ENCODE results near the gene DPEP2. TPM values are rescaled to one million over a fixed set of nuclear protein-coding genes. Genes with fewer than 3 reads are reported as not detected.

The DPEP2 gene
- total RNA-seq, 1 experiment from 2014 or later, result not detected

DNA sequence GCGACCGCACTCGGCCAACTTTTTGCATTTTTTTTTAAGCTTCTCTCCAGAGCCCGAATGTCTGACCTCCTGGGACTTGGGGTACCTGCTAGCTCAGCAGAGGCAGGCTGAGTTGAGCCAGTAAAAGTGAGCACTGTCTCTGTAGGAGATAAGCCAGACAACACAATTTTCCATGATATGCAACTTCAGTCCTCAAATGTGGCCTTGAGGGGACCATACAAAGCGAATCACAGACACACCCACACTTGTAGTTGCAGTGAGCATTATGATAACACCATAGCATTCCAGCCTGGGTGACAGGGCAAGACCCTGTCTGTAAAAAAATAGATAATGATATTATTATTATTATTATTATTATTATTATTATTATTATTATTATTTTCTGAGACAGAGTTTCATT lies 2.6 kb downstream of the DPEP2 start:
- no peak for TF ChIP-seq SIN3A (IDR thresholded peaks at IDR 0.05; ENCODE audit: low read depth)
- TF ChIP-seq, protein P1, sequence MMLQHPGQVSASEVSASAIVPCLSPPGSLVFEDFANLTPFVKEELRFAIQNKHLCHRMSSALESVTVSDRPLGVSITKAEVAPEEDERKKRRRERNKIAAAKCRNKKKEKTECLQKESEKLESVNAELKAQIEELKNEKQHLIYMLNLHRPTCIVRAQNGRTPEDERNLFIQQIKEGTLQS (IDR thresholded peaks at IDR 0.05), result no peak
- TF ChIP-seq, protein P2, sequence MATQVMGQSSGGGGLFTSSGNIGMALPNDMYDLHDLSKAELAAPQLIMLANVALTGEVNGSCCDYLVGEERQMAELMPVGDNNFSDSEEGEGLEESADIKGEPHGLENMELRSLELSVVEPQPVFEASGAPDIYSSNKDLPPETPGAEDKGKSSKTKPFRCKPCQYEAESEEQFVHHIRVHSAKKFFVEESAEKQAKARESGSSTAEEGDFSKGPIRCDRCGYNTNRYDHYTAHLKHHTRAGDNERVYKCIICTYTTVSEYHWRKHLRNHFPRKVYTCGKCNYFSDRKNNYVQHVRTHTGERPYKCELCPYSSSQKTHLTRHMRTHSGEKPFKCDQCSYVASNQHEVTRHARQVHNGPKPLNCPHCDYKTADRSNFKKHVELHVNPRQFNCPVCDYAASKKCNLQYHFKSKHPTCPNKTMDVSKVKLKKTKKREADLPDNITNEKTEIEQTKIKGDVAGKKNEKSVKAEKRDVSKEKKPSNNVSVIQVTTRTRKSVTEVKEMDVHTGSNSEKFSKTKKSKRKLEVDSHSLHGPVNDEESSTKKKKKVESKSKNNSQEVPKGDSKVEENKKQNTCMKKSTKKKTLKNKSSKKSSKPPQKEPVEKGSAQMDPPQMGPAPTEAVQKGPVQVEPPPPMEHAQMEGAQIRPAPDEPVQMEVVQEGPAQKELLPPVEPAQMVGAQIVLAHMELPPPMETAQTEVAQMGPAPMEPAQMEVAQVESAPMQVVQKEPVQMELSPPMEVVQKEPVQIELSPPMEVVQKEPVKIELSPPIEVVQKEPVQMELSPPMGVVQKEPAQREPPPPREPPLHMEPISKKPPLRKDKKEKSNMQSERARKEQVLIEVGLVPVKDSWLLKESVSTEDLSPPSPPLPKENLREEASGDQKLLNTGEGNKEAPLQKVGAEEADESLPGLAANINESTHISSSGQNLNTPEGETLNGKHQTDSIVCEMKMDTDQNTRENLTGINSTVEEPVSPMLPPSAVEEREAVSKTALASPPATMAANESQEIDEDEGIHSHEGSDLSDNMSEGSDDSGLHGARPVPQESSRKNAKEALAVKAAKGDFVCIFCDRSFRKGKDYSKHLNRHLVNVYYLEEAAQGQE (IDR thresholded peaks at IDR 0.05; ENCODE audit: low read depth), result no peak
- TF ChIP-seq EZH2phosphoT487 (IDR thresholded peaks at IDR 0.05; ENCODE audit: borderline replicate concordance), result no peak
- no peak for TF ChIP-seq POLR2A (IDR thresholded peaks at IDR 0.05; ENCODE audit: borderline replicate concordance, extremely low read depth, insufficient read depth, insufficient read length)
- TF ChIP-seq CBX3 (IDR thresholded peaks at IDR 0.05; ENCODE audit: low read depth), result no peak
- TF ChIP-seq EGR1 (IDR thresholded peaks at IDR 0.05; ENCODE audit: low read depth), result no peak
- TF ChIP-seq, protein P3, sequence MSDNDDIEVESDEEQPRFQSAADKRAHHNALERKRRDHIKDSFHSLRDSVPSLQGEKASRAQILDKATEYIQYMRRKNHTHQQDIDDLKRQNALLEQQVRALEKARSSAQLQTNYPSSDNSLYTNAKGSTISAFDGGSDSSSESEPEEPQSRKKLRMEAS (IDR thresholded peaks at IDR 0.05), result no peak
- TF ChIP-seq, protein P4, sequence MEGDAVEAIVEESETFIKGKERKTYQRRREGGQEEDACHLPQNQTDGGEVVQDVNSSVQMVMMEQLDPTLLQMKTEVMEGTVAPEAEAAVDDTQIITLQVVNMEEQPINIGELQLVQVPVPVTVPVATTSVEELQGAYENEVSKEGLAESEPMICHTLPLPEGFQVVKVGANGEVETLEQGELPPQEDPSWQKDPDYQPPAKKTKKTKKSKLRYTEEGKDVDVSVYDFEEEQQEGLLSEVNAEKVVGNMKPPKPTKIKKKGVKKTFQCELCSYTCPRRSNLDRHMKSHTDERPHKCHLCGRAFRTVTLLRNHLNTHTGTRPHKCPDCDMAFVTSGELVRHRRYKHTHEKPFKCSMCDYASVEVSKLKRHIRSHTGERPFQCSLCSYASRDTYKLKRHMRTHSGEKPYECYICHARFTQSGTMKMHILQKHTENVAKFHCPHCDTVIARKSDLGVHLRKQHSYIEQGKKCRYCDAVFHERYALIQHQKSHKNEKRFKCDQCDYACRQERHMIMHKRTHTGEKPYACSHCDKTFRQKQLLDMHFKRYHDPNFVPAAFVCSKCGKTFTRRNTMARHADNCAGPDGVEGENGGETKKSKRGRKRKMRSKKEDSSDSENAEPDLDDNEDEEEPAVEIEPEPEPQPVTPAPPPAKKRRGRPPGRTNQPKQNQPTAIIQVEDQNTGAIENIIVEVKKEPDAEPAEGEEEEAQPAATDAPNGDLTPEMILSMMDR (IDR thresholded peaks at IDR 0.05 in 2 of 3, conservative IDR thresholded peaks at IDR 0.05 in 1 of 3; ENCODE audit: borderline replicate concordance in 1 of 3, insufficient read depth in 1 of 3, low read depth in 2 of 3, low read length in 2 of 3), result no peak
- no peak overlapping the region for H3K27ac ChIP-seq (ENCODE audit: low read depth, low read length)
- RAD21 ChIA-PET (ENCODE audit: low non-redundant PET in 1 of 2, low total read pairs in 2 of 2, uncharacterized antibody in 2 of 2, unreplicated experiment in 2 of 2), result no interaction called here
- no peak overlapping the region for H3K4me3 ChIP-seq (replicated peaks in 1 of 2; ENCODE audit: low read depth in 1 of 2, low read length in 2 of 2)
- no peaks in the 10 kb centered on the region for H3K79me2 ChIP-seq (ENCODE audit: insufficient read depth, low read length)
- no peaks in the 10 kb centered on the region for H3K9me2 ChIP-seq (ENCODE audit: insufficient read depth)
- H3K4me1 ChIP-seq (ENCODE audit: control insufficient read depth in 1 of 2, insufficient read depth in 2 of 2, low read length in 2 of 2), result peaks cover 5 to 20% of the 10 kb centered on the region in 2 experiments; a peak in 3 of 4 replicates
- H4K20me1 ChIP-seq (ENCODE audit: insufficient read depth), result no peaks in the 10 kb centered on the region
- H3K4me2 ChIP-seq (ENCODE audit: low read length), result no peak overlapping the region
- no peak overlapping the region for H2AFZ ChIP-seq (ENCODE audit: low read depth, low read length, poor library complexity, severe bottlenecking)
- H3K9me3 ChIP-seq (ENCODE audit: control insufficient read depth in 1 of 2, insufficient read depth in 1 of 2, low read depth in 1 of 2, low read length in 2 of 2), result no peaks in the 10 kb centered on the region
- POLR2A ChIA-PET, result no interaction called here
- ATAC-seq (no peak), DNase-seq (ENCODE audit: low read depth, low spot score) (no peak)
- H3K36me3 ChIP-seq (ENCODE audit: control insufficient read depth in 1 of 2, insufficient read depth in 2 of 2, low read length in 2 of 2), result no peaks in the 10 kb centered on the region
- no peaks in the 10 kb centered on the region for H3K27me3 ChIP-seq (ENCODE audit: insufficient read depth, low read length)
- H3K9ac ChIP-seq (ENCODE audit: low read length), result no peak overlapping the region
- BruUV-seq (replicated peaks), result no TSS peak
- CTCF ChIA-PET, result no interaction called here
- intact Hi-C loops (cut with micrococcal nuclease), result no loop called here
